Activated CD8-positive, alpha-beta memory T cell treated with anti-CD3 and anti-CD28 coated beads for 36 hours (primary cell): ENCODE measurements around the gene PPP1R37. TPM values are rescaled to one million over a fixed set of nuclear protein-coding genes. Genes with fewer than 3 reads are reported as not detected.

ENCODE experiments used
- CTCF ChIA-PET: fragments of 350-600 bp; sonication (Branson Sonifier 250); formaldehyde crosslinking; loops from one replicate; lab custom pipeline; 2021; ENCODE audit warnings: antibody characterized with exemption; lab: Charles Lee
- POLR2A ChIA-PET: fragments of 350-600 bp; sonication (Branson Sonifier 250); formaldehyde crosslinking; loops from one replicate; lab custom pipeline; 2021; ENCODE audit warnings: antibody characterized with exemption; lab: Charles Lee
- total RNA-seq, 2 experiments: library from RNA; stranded (reverse); gene quantifications; one replicate each; pipeline ENCODE4 v1.2.3, GENCODE V29; 2021

Gene PPP1R37
- total RNA-seq, 2 experiments from 2014 or later, result 13.8 to 14.7 TPM

GRCh38 chr19:45168767-45169351 lies 75.9 kb downstream of the PPP1R37 start:
- CTCF ChIA-PET, result no interaction called here
- POLR2A ChIA-PET, result no interaction called here

- POLR2A ChIA-PET, result no interaction called here
Measured at GRCh38 chr19:45169602-45170001, 76.6 kb downstream of the PPP1R37 start.

GRCh38 chr19:45170146-45171106 lies 77.4 kb downstream of the PPP1R37 start:
- ChIA-PET CTCF (interaction anchor here (0.9 kb wide), 1 partner anchor 87 kb away, joined by 3 read pairs; no protein-coding TSS in a partner anchor), POLR2A (no interaction called here)

More at GRCh38 chr19:45169602-45170001, 76.6 kb downstream of the PPP1R37 start:
- CTCF ChIA-PET, result no interaction called here

- CTCF ChIA-PET, result interaction anchor here (0.9 kb wide), 1 partner anchor 88 kb away, joined by 3 read pairs; no protein-coding TSS in a partner anchor
- POLR2A ChIA-PET, result no interaction called here
Measured at GRCh38 chr19:45171211-45171623, 78.2 kb downstream of the PPP1R37 start.

GRCh38 chr19:45172173-45172572 lies 79.2 kb downstream of the PPP1R37 start:
- ChIA-PET CTCF (no interaction called here), POLR2A (no interaction called here)

GRCh38 chr19:45172611-45173208 lies 79.7 kb downstream of the PPP1R37 start:
- CTCF ChIA-PET, result no interaction called here
- POLR2A ChIA-PET, result no interaction called here

- ChIA-PET CTCF (no interaction called here), POLR2A (no interaction called here)
Measured at GRCh38 chr19:45173816-45174215, 80.8 kb downstream of the PPP1R37 start.

GRCh38 chr19:45175515-45176345 lies 82.8 kb downstream of the PPP1R37 start:
- ChIA-PET CTCF (no interaction called here), POLR2A (no interaction called here)

- POLR2A ChIA-PET, result interaction anchor here (0.6 to 2.1 kb wide), 7 partner anchors 10 to 487 kb away, joined by 3 to 12 read pairs (median 3); partner anchors contain the start of gene PPP1R37
Measured at GRCh38 chr19:45177817-45178261, 84.9 kb downstream of the PPP1R37 start, which contains the start of gene TRAPPC6A. Gene TRAPPC6A, minus strand, starts transcription at chr19:45178237. Its CDS starts 19 bp downstream, at chr19:45178218.

GRCh38 chr19:45178262-45179071 lies 85.5 kb downstream of the PPP1R37 start, which contains the start of gene BLOC1S3:
Gene BLOC1S3, plus strand, starts transcription at chr19:45178784. Its CDS starts 513 bp downstream, at chr19:45179297.
- CTCF ChIA-PET, result interaction anchor here (0.6 to 1.8 kb wide), 4 partner anchors 9 to 119 kb away, joined by 3 to 7 read pairs (median 4); no protein-coding TSS in a partner anchor
- POLR2A ChIA-PET, result interaction anchor here (0.6 to 2.1 kb wide), 7 partner anchors 9 to 614 kb away, joined by 3 to 12 read pairs (median 3); partner anchors contain the start of genes DMWD and PPP1R37

More at GRCh38 chr19:45177817-45178261, 84.9 kb downstream of the PPP1R37 start, which contains the start of gene TRAPPC6A:
- CTCF ChIA-PET, result interaction anchor here (1.0 to 1.8 kb wide), 2 partner anchors 11 to 118 kb away, joined by 4 to 7 read pairs; no protein-coding TSS in a partner anchor

GRCh38 chr19:45179072-45179891 lies 86.3 kb downstream of the PPP1R37 start:
- CTCF ChIA-PET, result interaction anchor here (0.6 to 1.8 kb wide), 3 partner anchors 8 to 104 kb away, joined by 3 to 7 read pairs (median 3); no protein-coding TSS in a partner anchor

GRCh38 chr19:45179892-45180370 lies 87.0 kb downstream of the PPP1R37 start:
- CTCF ChIA-PET, result no interaction called here
- POLR2A ChIA-PET, result interaction anchor here (0.5 to 2.1 kb wide), 3 partner anchors 88 to 178 kb away, joined by 3 to 12 read pairs (median 6); partner anchors contain the start of gene PPP1R37

More at GRCh38 chr19:45179072-45179891, 86.3 kb downstream of the PPP1R37 start:
- POLR2A ChIA-PET, result interaction anchor here (0.8 to 2.1 kb wide), 3 partner anchors 87 to 177 kb away, joined by 3 to 12 read pairs (median 3); partner anchors contain the start of gene PPP1R37

GRCh38 chr19:45180936-45181335 lies 88.0 kb downstream of the PPP1R37 start:
- ChIA-PET POLR2A (no interaction called here), CTCF (no interaction called here)

- ChIA-PET POLR2A (interaction anchor here (0.5 kb wide), 1 partner anchor 94 kb away, joined by 3 read pairs; no protein-coding TSS in a partner anchor), CTCF (interaction anchor here (0.7 kb wide), 1 partner anchor 66 kb away, joined by 3 read pairs; no protein-coding TSS in a partner anchor)
Measured at GRCh38 chr19:45182758-45183157, 89.8 kb downstream of the PPP1R37 start.

GRCh38 chr19:45184115-45184514 lies 91.1 kb downstream of the PPP1R37 start:
- ChIA-PET CTCF (interaction anchor here (1.2 to 1.5 kb wide), 2 partner anchors 59 to 155 kb away, joined by 3 to 4 read pairs; no protein-coding TSS in a partner anchor), POLR2A (no interaction called here)
